ENCODE data around the gene DIAPH1.
A peak's percentile ranks its signal among the peaks of the same experiment; 100 is the strongest.
"Not testable (repeated sequence)": the region's sequence is repeated elsewhere in the genome, so short reads cannot be mapped to it uniquely, and the experiment has no call there.

DIAPH1 gene

GRCh38 chr5:141617682-141618029 lies 1.1 kb downstream of the DIAPH1 start:
- no peak for DNase-seq (ENCODE audit: low read depth)
- peak overlapping the region; percentile 84 for H3K4me3 ChIP-seq (ENCODE audit: low read depth, low read length)

- no peak for DNase-seq (ENCODE audit: low read depth)
- no peak overlapping the region for H3K4me3 ChIP-seq (ENCODE audit: low read depth, low read length)
Measured at GRCh38 chr5:141617128-141617527, 1.7 kb downstream of the DIAPH1 start.

GRCh38 chr5:141615991-141616720 lies 2.6 kb downstream of the DIAPH1 start:
- DNase-seq (ENCODE audit: low read depth), result no peak
- no peak overlapping the region for H3K4me3 ChIP-seq (ENCODE audit: low read depth, low read length)

- no peak overlapping the region for H3K4me3 ChIP-seq (ENCODE audit: low read depth, low read length)
- DNase-seq (ENCODE audit: low read depth), result no peak
Measured at GRCh38 chr5:141613344-141613743, 5.5 kb downstream of the DIAPH1 start.

- H3K4me3 ChIP-seq (ENCODE audit: low read depth, low read length), result no peak overlapping the region
- no peak for DNase-seq (ENCODE audit: low read depth)
Measured at GRCh38 chr5:141611289-141611688, 7.5 kb downstream of the DIAPH1 start.

GRCh38 chr5:141609921-141610320 lies 8.9 kb downstream of the DIAPH1 start:
- not testable (repeated sequence) for H3K4me3 ChIP-seq (ENCODE audit: low read depth, low read length); DNase-seq (ENCODE audit: low read depth)

- no peak overlapping the region for H3K4me3 ChIP-seq (ENCODE audit: low read depth, low read length)
- DNase-seq (ENCODE audit: low read depth), result no peak
Measured at GRCh38 chr5:141609044-141609443, 9.8 kb downstream of the DIAPH1 start.

- no peak for DNase-seq (ENCODE audit: low read depth)
- no peak overlapping the region for H3K4me3 ChIP-seq (ENCODE audit: low read depth, low read length)
Measured at GRCh38 chr5:141608557-141608956, 10.2 kb downstream of the DIAPH1 start.

- no peak overlapping the region for H3K4me3 ChIP-seq (ENCODE audit: low read depth, low read length)
- DNase-seq (ENCODE audit: low read depth), result no peak
Measured at GRCh38 chr5:141608046-141608445, 10.8 kb downstream of the DIAPH1 start.

- DNase-seq (ENCODE audit: low read depth), result no peak
Measured at GRCh38 chr5:141605523-141606277, 13.1 kb downstream of the DIAPH1 start.

GRCh38 chr5:141603923-141604717 lies 14.7 kb downstream of the DIAPH1 start:
- no peak overlapping the region for H3K4me3 ChIP-seq (ENCODE audit: low read depth, low read length)

More at GRCh38 chr5:141605523-141606277, 13.1 kb downstream of the DIAPH1 start:
- no peak overlapping the region for H3K4me3 ChIP-seq (ENCODE audit: low read depth, low read length)

GRCh38 chr5:141602606-141603005 lies 16.2 kb downstream of the DIAPH1 start:
- no peak for DNase-seq (ENCODE audit: low read depth)
- no peak overlapping the region for H3K4me3 ChIP-seq (ENCODE audit: low read depth, low read length)

More at GRCh38 chr5:141603923-141604717, 14.7 kb downstream of the DIAPH1 start:
- peak; percentile 83 for DNase-seq (ENCODE audit: low read depth)

GRCh38 chr5:141598391-141599345 lies 20.1 kb downstream of the DIAPH1 start:
- no peak for DNase-seq (ENCODE audit: low read depth)

GRCh38 chr5:141597814-141598213 lies 21.0 kb downstream of the DIAPH1 start:
- no peak overlapping the region for H3K4me3 ChIP-seq (ENCODE audit: low read depth, low read length)

More at GRCh38 chr5:141598391-141599345, 20.1 kb downstream of the DIAPH1 start:
- no peak overlapping the region for H3K4me3 ChIP-seq (ENCODE audit: low read depth, low read length)

GRCh38 chr5:141597394-141597793 lies 21.4 kb downstream of the DIAPH1 start:
- no peak overlapping the region for H3K4me3 ChIP-seq (ENCODE audit: low read depth, low read length)
- DNase-seq (ENCODE audit: low read depth), result no peak

More at GRCh38 chr5:141597814-141598213, 21.0 kb downstream of the DIAPH1 start:
- no peak for DNase-seq (ENCODE audit: low read depth)

- no peak for DNase-seq (ENCODE audit: low read depth)
- H3K4me3 ChIP-seq (ENCODE audit: low read depth, low read length), result no peak overlapping the region
Measured at GRCh38 chr5:141596867-141597266, 21.9 kb downstream of the DIAPH1 start.

- no peak overlapping the region for H3K4me3 ChIP-seq (ENCODE audit: low read depth, low read length)
- DNase-seq (ENCODE audit: low read depth), result no peak
Measured at GRCh38 chr5:141590127-141590526, 28.7 kb downstream of the DIAPH1 start.

- H3K4me3 ChIP-seq (ENCODE audit: low read depth, low read length), result no peak overlapping the region
- DNase-seq (ENCODE audit: low read depth), result no peak
Measured at GRCh38 chr5:141586246-141586645, 32.6 kb downstream of the DIAPH1 start.

GRCh38 chr5:141585594-141585993 lies 33.2 kb downstream of the DIAPH1 start:
- no peak for DNase-seq (ENCODE audit: low read depth)

More at GRCh38 chr5:141585594-141585993, 33.2 kb downstream of the DIAPH1 start:
- H3K4me3 ChIP-seq (ENCODE audit: low read depth, low read length), result no peak overlapping the region

Data from skeletal muscle cell (primary cell).